Measurements from ENCODE around the gene RORC. TPM values are rescaled to one million over a fixed set of nuclear protein-coding genes. Genes with fewer than 3 reads are reported as not detected.

RORC gene
- total RNA-seq, 1 experiment from 2014 or later, result 0.44 TPM

DNA sequence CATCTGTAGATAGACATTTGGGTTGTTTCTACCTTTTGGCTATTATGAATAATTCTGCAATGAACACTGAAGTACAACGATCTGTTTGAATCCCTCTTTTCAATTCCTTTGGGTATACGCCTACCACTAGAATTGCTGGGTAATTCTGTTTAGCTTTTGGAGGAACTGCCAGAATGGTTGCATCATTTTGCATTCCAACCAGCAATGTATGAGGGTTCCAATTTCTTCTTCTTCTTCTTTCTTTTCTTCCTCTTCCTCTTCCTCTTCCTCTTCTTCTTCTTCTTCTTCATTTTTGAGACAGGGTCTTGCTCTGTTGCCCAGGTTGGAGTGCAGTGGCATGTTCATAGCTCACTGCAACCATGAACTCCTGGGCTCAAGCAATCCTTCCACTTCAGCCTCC, 35.7 kb upstream of the RORC start:
- no peak overlapping the region for H3K4me3 Mint-ChIP-seq
- no peak overlapping the region for H3K27ac Mint-ChIP-seq
- ATAC-seq, result no peak
- peaks cover 56% of the 10 kb centered on the region for H3K27me3 Mint-ChIP-seq (ENCODE audit: low read depth)
- H3K9me3 Mint-ChIP-seq, result no peaks in the 10 kb centered on the region
- H3K4me1 Mint-ChIP-seq, result peaks cover 3% of the 10 kb centered on the region
- ChIA-PET CTCF (no interaction called here), POLR2A (no interaction called here)
- TF ChIP-seq, protein P1, sequence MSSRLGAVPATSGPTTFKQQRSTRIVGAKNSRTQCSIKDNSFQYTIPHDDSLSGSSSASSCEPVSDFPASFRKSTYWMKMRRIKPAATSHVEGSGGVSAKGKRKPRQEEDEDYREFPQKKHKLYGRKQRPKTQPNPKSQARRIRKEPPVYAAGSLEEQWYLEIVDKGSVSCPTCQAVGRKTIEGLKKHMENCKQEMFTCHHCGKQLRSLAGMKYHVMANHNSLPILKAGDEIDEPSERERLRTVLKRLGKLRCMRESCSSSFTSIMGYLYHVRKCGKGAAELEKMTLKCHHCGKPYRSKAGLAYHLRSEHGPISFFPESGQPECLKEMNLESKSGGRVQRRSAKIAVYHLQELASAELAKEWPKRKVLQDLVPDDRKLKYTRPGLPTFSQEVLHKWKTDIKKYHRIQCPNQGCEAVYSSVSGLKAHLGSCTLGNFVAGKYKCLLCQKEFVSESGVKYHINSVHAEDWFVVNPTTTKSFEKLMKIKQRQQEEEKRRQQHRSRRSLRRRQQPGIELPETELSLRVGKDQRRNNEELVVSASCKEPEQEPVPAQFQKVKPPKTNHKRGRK (CRISPR knock-in tag; IDR thresholded peaks at IDR 0.05; ENCODE audit: borderline replicate concordance), result no peak
- TF ChIP-seq PRRX2 (CRISPR knock-in tag; IDR thresholded peaks at IDR 0.05) (no peak), ZNF232 (CRISPR knock-in tag; IDR thresholded peaks at IDR 0.05) (no peak), ZNF416 (CRISPR knock-in tag; IDR thresholded peaks at IDR 0.05) (no peak), GRHL2 (CRISPR knock-in tag; IDR thresholded peaks at IDR 0.05; ENCODE audit: insufficient replicate concordance, severe bottlenecking) (no peak)
- TF ChIP-seq, protein P2, sequence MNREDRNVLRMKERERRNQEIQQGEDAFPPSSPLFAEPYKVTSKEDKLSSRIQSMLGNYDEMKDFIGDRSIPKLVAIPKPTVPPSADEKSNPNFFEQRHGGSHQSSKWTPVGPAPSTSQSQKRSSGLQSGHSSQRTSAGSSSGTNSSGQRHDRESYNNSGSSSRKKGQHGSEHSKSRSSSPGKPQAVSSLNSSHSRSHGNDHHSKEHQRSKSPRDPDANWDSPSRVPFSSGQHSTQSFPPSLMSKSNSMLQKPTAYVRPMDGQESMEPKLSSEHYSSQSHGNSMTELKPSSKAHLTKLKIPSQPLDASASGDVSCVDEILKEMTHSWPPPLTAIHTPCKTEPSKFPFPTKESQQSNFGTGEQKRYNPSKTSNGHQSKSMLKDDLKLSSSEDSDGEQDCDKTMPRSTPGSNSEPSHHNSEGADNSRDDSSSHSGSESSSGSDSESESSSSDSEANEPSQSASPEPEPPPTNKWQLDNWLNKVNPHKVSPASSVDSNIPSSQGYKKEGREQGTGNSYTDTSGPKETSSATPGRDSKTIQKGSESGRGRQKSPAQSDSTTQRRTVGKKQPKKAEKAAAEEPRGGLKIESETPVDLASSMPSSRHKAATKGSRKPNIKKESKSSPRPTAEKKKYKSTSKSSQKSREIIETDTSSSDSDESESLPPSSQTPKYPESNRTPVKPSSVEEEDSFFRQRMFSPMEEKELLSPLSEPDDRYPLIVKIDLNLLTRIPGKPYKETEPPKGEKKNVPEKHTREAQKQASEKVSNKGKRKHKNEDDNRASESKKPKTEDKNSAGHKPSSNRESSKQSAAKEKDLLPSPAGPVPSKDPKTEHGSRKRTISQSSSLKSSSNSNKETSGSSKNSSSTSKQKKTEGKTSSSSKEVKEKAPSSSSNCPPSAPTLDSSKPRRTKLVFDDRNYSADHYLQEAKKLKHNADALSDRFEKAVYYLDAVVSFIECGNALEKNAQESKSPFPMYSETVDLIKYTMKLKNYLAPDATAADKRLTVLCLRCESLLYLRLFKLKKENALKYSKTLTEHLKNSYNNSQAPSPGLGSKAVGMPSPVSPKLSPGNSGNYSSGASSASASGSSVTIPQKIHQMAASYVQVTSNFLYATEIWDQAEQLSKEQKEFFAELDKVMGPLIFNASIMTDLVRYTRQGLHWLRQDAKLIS (CRISPR knock-in tag; IDR thresholded peaks at IDR 0.05; ENCODE audit: borderline replicate concordance), result no peak
- TF ChIP-seq, protein P3, sequence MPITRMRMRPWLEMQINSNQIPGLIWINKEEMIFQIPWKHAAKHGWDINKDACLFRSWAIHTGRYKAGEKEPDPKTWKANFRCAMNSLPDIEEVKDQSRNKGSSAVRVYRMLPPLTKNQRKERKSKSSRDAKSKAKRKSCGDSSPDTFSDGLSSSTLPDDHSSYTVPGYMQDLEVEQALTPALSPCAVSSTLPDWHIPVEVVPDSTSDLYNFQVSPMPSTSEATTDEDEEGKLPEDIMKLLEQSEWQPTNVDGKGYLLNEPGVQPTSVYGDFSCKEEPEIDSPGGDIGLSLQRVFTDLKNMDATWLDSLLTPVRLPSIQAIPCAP (CRISPR knock-in tag; IDR thresholded peaks at IDR 0.05), result no peak
- TF ChIP-seq, protein P4, sequence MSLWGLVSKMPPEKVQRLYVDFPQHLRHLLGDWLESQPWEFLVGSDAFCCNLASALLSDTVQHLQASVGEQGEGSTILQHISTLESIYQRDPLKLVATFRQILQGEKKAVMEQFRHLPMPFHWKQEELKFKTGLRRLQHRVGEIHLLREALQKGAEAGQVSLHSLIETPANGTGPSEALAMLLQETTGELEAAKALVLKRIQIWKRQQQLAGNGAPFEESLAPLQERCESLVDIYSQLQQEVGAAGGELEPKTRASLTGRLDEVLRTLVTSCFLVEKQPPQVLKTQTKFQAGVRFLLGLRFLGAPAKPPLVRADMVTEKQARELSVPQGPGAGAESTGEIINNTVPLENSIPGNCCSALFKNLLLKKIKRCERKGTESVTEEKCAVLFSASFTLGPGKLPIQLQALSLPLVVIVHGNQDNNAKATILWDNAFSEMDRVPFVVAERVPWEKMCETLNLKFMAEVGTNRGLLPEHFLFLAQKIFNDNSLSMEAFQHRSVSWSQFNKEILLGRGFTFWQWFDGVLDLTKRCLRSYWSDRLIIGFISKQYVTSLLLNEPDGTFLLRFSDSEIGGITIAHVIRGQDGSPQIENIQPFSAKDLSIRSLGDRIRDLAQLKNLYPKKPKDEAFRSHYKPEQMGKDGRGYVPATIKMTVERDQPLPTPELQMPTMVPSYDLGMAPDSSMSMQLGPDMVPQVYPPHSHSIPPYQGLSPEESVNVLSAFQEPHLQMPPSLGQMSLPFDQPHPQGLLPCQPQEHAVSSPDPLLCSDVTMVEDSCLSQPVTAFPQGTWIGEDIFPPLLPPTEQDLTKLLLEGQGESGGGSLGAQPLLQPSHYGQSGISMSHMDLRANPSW (CRISPR knock-in tag; conservative IDR thresholded peaks at IDR 0.05; ENCODE audit: low read depth), result no peak
- no peaks in the 10 kb centered on the region for H3K36me3 Mint-ChIP-seq
- no peak for DNase-seq (ENCODE audit: low spot score)

DNA sequence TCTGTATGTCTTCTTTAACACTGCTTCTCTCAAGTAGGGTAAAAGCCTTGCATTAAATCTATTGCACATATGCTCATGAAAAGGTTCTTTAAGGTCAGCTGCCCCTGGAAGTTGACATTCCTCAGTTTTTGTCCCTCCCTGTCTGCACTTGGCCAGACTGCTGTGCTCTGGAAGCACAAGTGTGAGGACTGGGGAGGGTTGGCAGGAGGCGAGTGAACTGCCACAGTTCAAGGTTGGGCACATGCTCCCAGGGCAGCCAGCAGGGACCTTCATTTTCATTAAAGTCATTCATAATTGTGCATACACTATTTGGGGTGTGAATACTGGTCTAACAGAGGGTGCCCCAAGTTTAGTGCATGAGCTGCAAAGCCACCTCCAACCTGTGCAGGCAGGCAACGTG, 32.8 kb upstream of the RORC start:
- CTCF ChIA-PET, result no interaction called here
- TF ChIP-seq ZNF423 (CRISPR knock-in tag; IDR thresholded peaks at IDR 0.05) (no peak), SMAD4 (CRISPR knock-in tag; IDR thresholded peaks at IDR 0.05) (no peak)
- TF ChIP-seq, protein P5, sequence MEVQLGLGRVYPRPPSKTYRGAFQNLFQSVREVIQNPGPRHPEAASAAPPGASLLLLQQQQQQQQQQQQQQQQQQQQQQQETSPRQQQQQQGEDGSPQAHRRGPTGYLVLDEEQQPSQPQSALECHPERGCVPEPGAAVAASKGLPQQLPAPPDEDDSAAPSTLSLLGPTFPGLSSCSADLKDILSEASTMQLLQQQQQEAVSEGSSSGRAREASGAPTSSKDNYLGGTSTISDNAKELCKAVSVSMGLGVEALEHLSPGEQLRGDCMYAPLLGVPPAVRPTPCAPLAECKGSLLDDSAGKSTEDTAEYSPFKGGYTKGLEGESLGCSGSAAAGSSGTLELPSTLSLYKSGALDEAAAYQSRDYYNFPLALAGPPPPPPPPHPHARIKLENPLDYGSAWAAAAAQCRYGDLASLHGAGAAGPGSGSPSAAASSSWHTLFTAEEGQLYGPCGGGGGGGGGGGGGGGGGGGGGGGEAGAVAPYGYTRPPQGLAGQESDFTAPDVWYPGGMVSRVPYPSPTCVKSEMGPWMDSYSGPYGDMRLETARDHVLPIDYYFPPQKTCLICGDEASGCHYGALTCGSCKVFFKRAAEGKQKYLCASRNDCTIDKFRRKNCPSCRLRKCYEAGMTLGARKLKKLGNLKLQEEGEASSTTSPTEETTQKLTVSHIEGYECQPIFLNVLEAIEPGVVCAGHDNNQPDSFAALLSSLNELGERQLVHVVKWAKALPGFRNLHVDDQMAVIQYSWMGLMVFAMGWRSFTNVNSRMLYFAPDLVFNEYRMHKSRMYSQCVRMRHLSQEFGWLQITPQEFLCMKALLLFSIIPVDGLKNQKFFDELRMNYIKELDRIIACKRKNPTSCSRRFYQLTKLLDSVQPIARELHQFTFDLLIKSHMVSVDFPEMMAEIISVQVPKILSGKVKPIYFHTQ (CRISPR knock-in tag; IDR thresholded peaks at IDR 0.05), result no peak
- TF ChIP-seq, protein P6, sequence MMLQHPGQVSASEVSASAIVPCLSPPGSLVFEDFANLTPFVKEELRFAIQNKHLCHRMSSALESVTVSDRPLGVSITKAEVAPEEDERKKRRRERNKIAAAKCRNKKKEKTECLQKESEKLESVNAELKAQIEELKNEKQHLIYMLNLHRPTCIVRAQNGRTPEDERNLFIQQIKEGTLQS (CRISPR knock-in tag; conservative IDR thresholded peaks at IDR 0.05), result no peak
- TF ChIP-seq, protein P7, sequence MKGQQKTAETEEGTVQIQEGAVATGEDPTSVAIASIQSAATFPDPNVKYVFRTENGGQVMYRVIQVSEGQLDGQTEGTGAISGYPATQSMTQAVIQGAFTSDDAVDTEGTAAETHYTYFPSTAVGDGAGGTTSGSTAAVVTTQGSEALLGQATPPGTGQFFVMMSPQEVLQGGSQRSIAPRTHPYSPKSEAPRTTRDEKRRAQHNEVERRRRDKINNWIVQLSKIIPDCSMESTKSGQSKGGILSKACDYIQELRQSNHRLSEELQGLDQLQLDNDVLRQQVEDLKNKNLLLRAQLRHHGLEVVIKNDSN (CRISPR knock-in tag; IDR thresholded peaks at IDR 0.05), result no peak
- Mint-ChIP-seq H3K4me1 (peaks cover 21% of the 10 kb centered on the region), H3K9me3 (no peaks in the 10 kb centered on the region), H3K27me3 (ENCODE audit: low read depth) (peaks cover 82% of the 10 kb centered on the region), H3K4me3 (no peak overlapping the region), H3K36me3 (no peaks in the 10 kb centered on the region), H3K27ac (no peak overlapping the region)
- POLR2A ChIA-PET, result no interaction called here
- no peak for DNase-seq (ENCODE audit: low spot score)
- no peak for ATAC-seq

All from WTC11 (cell line).